ENCODE data around the gene MUC5B. TPM values are rescaled to one million over a fixed set of nuclear protein-coding genes. Genes with fewer than 3 reads are reported as not detected.

The MUC5B gene
- total RNA-seq, 1 experiment from 2014 or later = 2.1 TPM

GRCh38 chr11:1259076-1259461 is 36.2 kb downstream of the MUC5B start:
- Histone ChIP-seq H3K27ac (no peak overlapping the region), H3K27me3 (ENCODE audit: insufficient read depth, low read depth) (no peaks in the 10 kb centered on the region), H2AFZ (no peak overlapping the region), H3K79me2 (ENCODE audit: low read depth) (no peaks in the 10 kb centered on the region), H3F3A (ENCODE audit: insufficient read depth, low read depth) (peaks cover 4% of the 10 kb centered on the region; the same call in 1 of the 2 replicates), H3K9me2 (ENCODE audit: insufficient read depth) (no peaks in the 10 kb centered on the region), H4K20me1 (ENCODE audit: insufficient read depth) (no peaks in the 10 kb centered on the region), H3K9me3 (ENCODE audit: insufficient read depth, low read depth) (no peaks in the 10 kb centered on the region), H3K4me3 (no peak overlapping the region), H3K4me1 (replicated peaks; ENCODE audit: insufficient read depth) (peaks cover 6% of the 10 kb centered on the region), H3K36me3 (ENCODE audit: low read depth) (no peaks in the 10 kb centered on the region), H3K4me2 (no peak overlapping the region)
- ChIA-PET CTCF (no interaction called here), POLR2A (ENCODE audit: unreplicated experiment) (no interaction called here)
- TF ChIP-seq EZH2 (IDR thresholded peaks at IDR 0.05; ENCODE audit: low read depth) = no peak
- no peak for TF ChIP-seq CTCF (conservative IDR thresholded peaks at IDR 0.05)
- no TSS peak for BruUV-seq (replicated peaks)
- intact Hi-C loops (cut with micrococcal nuclease; ENCODE audit: unreplicated experiment) = no loop called here
- no peak for DNase-seq

- Histone ChIP-seq H3K4me2 (no peak overlapping the region), H3K4me1 (replicated peaks; ENCODE audit: insufficient read depth) (peaks cover 6% of the 10 kb centered on the region), H3K27ac (no peak overlapping the region), H3F3A (ENCODE audit: insufficient read depth, low read depth) (peaks cover 4% of the 10 kb centered on the region; the same call in 1 of the 2 replicates), H3K36me3 (ENCODE audit: low read depth) (no peaks in the 10 kb centered on the region), H4K20me1 (ENCODE audit: insufficient read depth) (no peaks in the 10 kb centered on the region), H3K4me3 (no peak overlapping the region), H3K9me3 (ENCODE audit: insufficient read depth, low read depth) (no peaks in the 10 kb centered on the region), H3K9me2 (ENCODE audit: insufficient read depth) (no peaks in the 10 kb centered on the region), H2AFZ (no peak overlapping the region), H3K79me2 (ENCODE audit: low read depth) (no peaks in the 10 kb centered on the region), H3K27me3 (ENCODE audit: insufficient read depth, low read depth) (no peaks in the 10 kb centered on the region)
- no peak for DNase-seq
- ChIA-PET POLR2A (ENCODE audit: unreplicated experiment) (no interaction called here), CTCF (no interaction called here)
- intact Hi-C loops (cut with micrococcal nuclease; ENCODE audit: unreplicated experiment) = no loop called here
- no peak for TF ChIP-seq EZH2 (IDR thresholded peaks at IDR 0.05; ENCODE audit: low read depth)
- no peak for TF ChIP-seq CTCF (conservative IDR thresholded peaks at IDR 0.05)
- no TSS peak for BruUV-seq (replicated peaks)
Observed at GRCh38 chr11:1259561-1259960, 36.7 kb downstream of the MUC5B start.

- intact Hi-C loops (cut with micrococcal nuclease; ENCODE audit: unreplicated experiment) = loop anchor here (5.0 kb wide), 1 partner anchor 58 kb away; no protein-coding TSS in a partner anchor
- no peaks in the 10 kb centered on the region for H3K36me3 ChIP-seq (ENCODE audit: low read depth)
- no peaks in the 10 kb centered on the region for H3K79me2 ChIP-seq (ENCODE audit: low read depth)
- CTCF ChIA-PET = interaction anchor here (0.6 kb wide), 1 partner anchor 151 kb away, joined by 3 read pairs; no protein-coding TSS in a partner anchor
- POLR2A ChIA-PET (ENCODE audit: unreplicated experiment) = no interaction called here
- peak; percentile 51 to 62 for DNase-seq
- no peak overlapping the region for H3K27ac ChIP-seq
- H3K9me3 ChIP-seq (ENCODE audit: insufficient read depth, low read depth) = no peaks in the 10 kb centered on the region
- BruUV-seq (replicated peaks) = no TSS peak
- no peaks in the 10 kb centered on the region for H3K9me2 ChIP-seq (ENCODE audit: insufficient read depth)
- H3K27me3 ChIP-seq (ENCODE audit: insufficient read depth, low read depth) = no peaks in the 10 kb centered on the region
- no peak overlapping the region for H3K4me2 ChIP-seq
- H4K20me1 ChIP-seq (ENCODE audit: insufficient read depth) = no peaks in the 10 kb centered on the region
- H2AFZ ChIP-seq = no peak overlapping the region
- no peak overlapping the region for H3K4me3 ChIP-seq
- peaks cover 4% of the 10 kb centered on the region; the same call in 1 of the 2 replicates for H3F3A ChIP-seq (ENCODE audit: insufficient read depth, low read depth)
- TF ChIP-seq CTCF (conservative IDR thresholded peaks at IDR 0.05) (no peak), EZH2 (IDR thresholded peaks at IDR 0.05; ENCODE audit: low read depth) (no peak)
- H3K4me1 ChIP-seq (replicated peaks; ENCODE audit: insufficient read depth) = peaks cover 6% of the 10 kb centered on the region
Observed at GRCh38 chr11:1260023-1260501, 37.2 kb downstream of the MUC5B start.

Measured in PC-9 (cell line).